Upper lobe of left lung (tissue), 4 donors: ENCODE data around the gene MGAT5B.

Experiments used
- POLR2A ChIP-seq, 4 donors: fragments of 450-650 bp; IDR thresholded peaks; one replicate each; pipeline ENCODE4 v1.5.1; 2016 to 2017; ENCODE audit warnings: antibody characterized with exemption in 4 of 4, mild to moderate bottlenecking in 2 of 4
- TF ChIP-seq, protein P1 (sequence below), 6 experiments: fragments of 450-650 bp in 4 of 6; fragments of 200-600 bp in 2 of 6; sonication (generic) in 2 of 6; IDR thresholded peaks; one replicate each; pipeline ENCODE4 v1.5.1; 2016 to 2019; ENCODE audit warnings: antibody characterized with exemption in 6 of 6

DNA sequence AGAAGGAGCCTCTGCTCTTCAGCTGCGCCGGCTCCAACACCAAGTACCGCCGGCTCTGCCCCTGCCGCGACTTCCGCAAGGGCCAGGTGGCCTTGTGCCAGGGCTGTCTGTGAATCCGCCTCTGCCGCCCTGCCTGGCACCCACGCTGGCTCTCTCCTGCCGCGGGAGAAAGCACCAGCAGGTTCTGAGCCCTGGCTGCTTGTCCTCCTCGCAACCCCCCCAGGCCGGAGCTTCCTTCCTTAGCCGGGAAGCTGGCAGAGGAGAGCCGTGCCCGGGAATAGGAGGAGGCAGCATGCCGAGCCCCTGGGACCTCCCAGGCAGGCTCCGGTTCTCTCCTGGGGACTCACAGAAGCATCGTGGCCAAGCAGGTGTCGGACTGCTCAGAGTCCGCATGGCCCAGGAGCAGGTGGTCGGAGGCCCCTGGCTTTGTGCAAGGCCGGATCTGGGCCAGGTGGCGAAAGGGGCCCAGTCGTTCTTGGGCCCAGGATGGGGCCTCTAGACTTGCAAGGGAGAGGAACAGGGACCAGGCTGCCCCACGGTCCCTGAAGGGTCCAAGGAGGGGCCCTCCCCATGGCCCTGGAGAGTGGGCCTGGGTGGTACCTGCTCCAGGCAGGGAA, 80.6 kb downstream of the MGAT5B start:
- TF ChIP-seq, protein P1, sequence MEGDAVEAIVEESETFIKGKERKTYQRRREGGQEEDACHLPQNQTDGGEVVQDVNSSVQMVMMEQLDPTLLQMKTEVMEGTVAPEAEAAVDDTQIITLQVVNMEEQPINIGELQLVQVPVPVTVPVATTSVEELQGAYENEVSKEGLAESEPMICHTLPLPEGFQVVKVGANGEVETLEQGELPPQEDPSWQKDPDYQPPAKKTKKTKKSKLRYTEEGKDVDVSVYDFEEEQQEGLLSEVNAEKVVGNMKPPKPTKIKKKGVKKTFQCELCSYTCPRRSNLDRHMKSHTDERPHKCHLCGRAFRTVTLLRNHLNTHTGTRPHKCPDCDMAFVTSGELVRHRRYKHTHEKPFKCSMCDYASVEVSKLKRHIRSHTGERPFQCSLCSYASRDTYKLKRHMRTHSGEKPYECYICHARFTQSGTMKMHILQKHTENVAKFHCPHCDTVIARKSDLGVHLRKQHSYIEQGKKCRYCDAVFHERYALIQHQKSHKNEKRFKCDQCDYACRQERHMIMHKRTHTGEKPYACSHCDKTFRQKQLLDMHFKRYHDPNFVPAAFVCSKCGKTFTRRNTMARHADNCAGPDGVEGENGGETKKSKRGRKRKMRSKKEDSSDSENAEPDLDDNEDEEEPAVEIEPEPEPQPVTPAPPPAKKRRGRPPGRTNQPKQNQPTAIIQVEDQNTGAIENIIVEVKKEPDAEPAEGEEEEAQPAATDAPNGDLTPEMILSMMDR (IDR thresholded peaks at IDR 0.05), result no peak
- TF ChIP-seq POLR2A (IDR thresholded peaks at IDR 0.05), result no peak
